H1 (cell line): ENCODE results near the gene ATG16L2. TPM values are rescaled to one million over a fixed set of nuclear protein-coding genes. Genes with fewer than 3 reads are reported as not detected.
A peak's percentile ranks its signal among the peaks of the same experiment; 100 is the strongest.

Source experiments
- CTCF ChIA-PET: fragments of 300-600 bp; sonication (Branson Sonifier 250); formaldehyde crosslinking; loops from one replicate; lab custom pipeline; 2021; ENCODE audit not compliant: partially characterized antibody; lab: Charles Lee
- POLR2A ChIA-PET: fragments of 300-600 bp; sonication (Branson Sonifier 250); formaldehyde crosslinking; loops from one replicate; lab custom pipeline; 2021; ENCODE audit warnings: inconsistent platforms; ENCODE audit not compliant: partially characterized antibody; lab: Charles Lee
- DNase-seq, 2 experiments: peaks; one replicate each; pipeline versions ENCODE4 v3.0.0 to v3.0.0-alpha.2; 2010 to 2022; ENCODE audit warnings: low spot score in 2 of 2, low read depth in 1 of 2, mixed read lengths in 1 of 2
- FAIRE-seq: peaks from 2 replicates; lab custom pipeline; 2011; peaks lifted over from hg19 to GRCh38; lab: Jason Lieb, UNC
- H2AFZ ChIP-seq: 2 replicates; pipeline ENCODE4 v1.8.1; 2012; ENCODE audit warnings: low read length, inconsistent platforms
- H2AK5ac ChIP-seq: 2 replicates; pipeline ENCODE4 v1.6.1; 2013; ENCODE audit warnings: low read depth, low read length
- H2BK120ac ChIP-seq: replicated peaks from 2 replicates; pipeline ENCODE3; 2013; ENCODE audit warnings: low read depth, low read length, inconsistent platforms
- H2BK12ac ChIP-seq: 2 replicates; pipeline ENCODE4 v1.6.1; 2013; ENCODE audit warnings: low read depth, low read length
- H2BK15ac ChIP-seq: 2 replicates; pipeline ENCODE4 v1.6.1; 2013; ENCODE audit warnings: low read length
- H2BK20ac ChIP-seq: 2 replicates; pipeline ENCODE4 v1.6.1; 2013; ENCODE audit warnings: low read length
- H2BK5ac ChIP-seq: 2 replicates; pipeline ENCODE4 v1.6.1; 2013; ENCODE audit warnings: low read depth, low read length
- H3K14ac ChIP-seq: 2 replicates; pipeline ENCODE4 v1.6.1; 2013; ENCODE audit warnings: inconsistent platforms; ENCODE audit not compliant: insufficient read length
- H3K18ac ChIP-seq: 2 replicates; pipeline ENCODE4 v1.6.1; 2013; ENCODE audit warnings: low read length; ENCODE audit errors: extremely low read depth
- H3K23ac ChIP-seq: 2 replicates; pipeline ENCODE4 v1.6.1; 2013; ENCODE audit warnings: inconsistent platforms; ENCODE audit not compliant: insufficient read length
- H3K23me2 ChIP-seq: 2 replicates; pipeline ENCODE4 v1.6.1; 2013; ENCODE audit warnings: low read depth, low read length
- H3K27ac ChIP-seq: 2 replicates; pipeline ENCODE4 v1.6.1; 2011; ENCODE audit warnings: low read depth, low read length, inconsistent platforms
- H3K27me3 ChIP-seq, 4 experiments: replicated peaks in 1 of 4; 1 replicate in 1 of 4; 2 replicates in 3 of 4; pipeline versions ENCODE4 v1.6.1 to v1.8.1; 2011 to 2013; ENCODE audit warnings: low read length in 3 of 4, mild to moderate bottlenecking in 3 of 4, inconsistent platforms in 2 of 4, mixed read lengths in 2 of 4, moderate library complexity in 1 of 4; ENCODE audit not compliant: control insufficient read depth in 3 of 4, insufficient read depth in 3 of 4; ENCODE audit errors: extremely low read depth in 1 of 4
- H3K36me3 ChIP-seq, 4 experiments: 2 replicates each; pipeline versions ENCODE4 v1.6.1 to v1.8.1; 2011 to 2013; ENCODE audit warnings: mild to moderate bottlenecking in 4 of 4, low read length in 3 of 4, moderate library complexity in 2 of 4, control low read depth in 1 of 4, inconsistent platforms in 1 of 4; ENCODE audit not compliant: insufficient read depth in 4 of 4, control insufficient read depth in 2 of 4
- H3K4ac ChIP-seq: replicated peaks from 2 replicates; pipeline ENCODE3; 2013; ENCODE audit warnings: low read length, low read depth, mixed read lengths, inconsistent platforms; ENCODE audit not compliant: insufficient read length
- H3K4me1 ChIP-seq, 4 experiments: replicated peaks in 1 of 4; 1 replicate in 1 of 4; 2 replicates in 3 of 4; pipeline versions ENCODE4 v1.6.1 to v1.8.1; 2011 to 2013; ENCODE audit warnings: low read length in 3 of 4, inconsistent platforms in 2 of 4, mixed read lengths in 1 of 4; ENCODE audit not compliant: insufficient read depth in 4 of 4, control insufficient read depth in 3 of 4
- H3K4me2 ChIP-seq, 2 experiments: 2 replicates each; pipeline versions ENCODE4 v1.6.1 to v1.8.1; 2011 to 2013; ENCODE audit warnings: low read depth in 2 of 2, low read length in 2 of 2, control low read depth in 1 of 2, inconsistent platforms in 1 of 2, mild to moderate bottlenecking in 1 of 2; ENCODE audit not compliant: insufficient read depth in 1 of 2
- H3K4me3 ChIP-seq, 4 experiments: fragments of 200-600, 300-600 bp in 1 of 4; sonication (generic), shearing (Covaris generic), sonication (Bioruptor Twin) in 1 of 4; 2 replicates each; pipeline versions ENCODE4 v1.5.1 to v1.8.1; 2011 to 2016; ENCODE audit warnings: low read length in 4 of 4, low read depth in 3 of 4, control low read depth in 2 of 4, inconsistent platforms in 2 of 4, mild to moderate bottlenecking in 2 of 4, mixed read lengths in 1 of 4, moderate library complexity in 1 of 4; ENCODE audit not compliant: insufficient read depth in 2 of 4; ENCODE audit errors: extremely low read depth in 1 of 4
- H3K56ac ChIP-seq: replicated peaks from 2 replicates; pipeline ENCODE3; 2013; ENCODE audit warnings: low read depth, mild to moderate bottlenecking, mixed read lengths, low read length, inconsistent platforms; ENCODE audit not compliant: insufficient read length
- H3K79me1 ChIP-seq: 2 replicates; pipeline ENCODE4 v1.6.1; 2013; ENCODE audit warnings: low read depth, low read length, control low read depth
- H3K79me2 ChIP-seq, 2 experiments: 2 replicates each; pipeline versions ENCODE4 v1.6.1 to v1.8.1; 2012 to 2013; ENCODE audit warnings: low read length in 2 of 2, mild to moderate bottlenecking in 2 of 2, inconsistent platforms in 1 of 2; ENCODE audit not compliant: insufficient read depth in 2 of 2, control insufficient read depth in 1 of 2
- H3K9ac ChIP-seq, 4 experiments: replicated peaks in 1 of 4; 1 replicate in 1 of 4; 2 replicates in 3 of 4; pipeline versions ENCODE4 v1.6.1 to v1.8.1; 2011 to 2013; ENCODE audit warnings: low read depth in 3 of 4, low read length in 3 of 4, control low read depth in 2 of 4, mild to moderate bottlenecking in 2 of 4, moderate library complexity in 2 of 4, inconsistent platforms in 1 of 4; ENCODE audit errors: extremely low read depth in 1 of 4
- H3K9me3 ChIP-seq, 2 experiments: 2 replicates each; pipeline versions ENCODE4 v1.6.1 to v1.8.1; 2012 to 2013; ENCODE audit warnings: mild to moderate bottlenecking in 2 of 2, moderate library complexity in 2 of 2, control low read depth in 1 of 2, inconsistent platforms in 1 of 2, low read depth in 1 of 2, low read length in 1 of 2, mixed read lengths in 1 of 2; ENCODE audit not compliant: insufficient read depth in 2 of 2
- H4K20me1 ChIP-seq, 2 experiments: replicated peaks in 1 of 2; 2 replicates each; pipeline versions ENCODE3 to v1.8.1; 2011 to 2013; ENCODE audit warnings: inconsistent platforms in 2 of 2, low read length in 2 of 2, mild to moderate bottlenecking in 1 of 2; ENCODE audit not compliant: insufficient read depth in 2 of 2, control insufficient read depth in 1 of 2
- H4K5ac ChIP-seq: 2 replicates; pipeline ENCODE4 v1.6.1; 2013; ENCODE audit warnings: low read length, low read depth, mixed read lengths, inconsistent platforms; ENCODE audit not compliant: insufficient read length
- H4K8ac ChIP-seq: 2 replicates; pipeline ENCODE4 v1.8.0; 2013; ENCODE audit warnings: mild to moderate bottlenecking, moderate library complexity, low read length, inconsistent platforms; ENCODE audit not compliant: insufficient read depth; ENCODE audit errors: extremely low read depth
- H4K91ac ChIP-seq: replicated peaks from 2 replicates; pipeline ENCODE3; 2013; ENCODE audit warnings: low read length, mixed read lengths, inconsistent platforms; ENCODE audit not compliant: insufficient read length
- BACH1 ChIP-seq: IDR thresholded peaks from 2 replicates; pipeline ENCODE4 v1.6.1; 2012; ENCODE audit warnings: low read length, improper control_type of control experiment
- CEBPB ChIP-seq: IDR thresholded peaks from 2 replicates; pipeline ENCODE4 v1.6.1; 2012; ENCODE audit warnings: low read depth, low read length
- WGBS, 2 experiments: shearing (Covaris generic) in 1 of 2; methylation state at CpG; one replicate each; pipeline versions ENCODE4 v1.1.6 to v1.1.7; 2013 to 2015; ENCODE audit warnings: low lambda C conversion rate in 2 of 2, mixed read lengths in 2 of 2, inconsistent platforms in 1 of 2, low coverage in 1 of 2, missing lambda C conversion rate in 1 of 2; ENCODE audit not compliant: insufficient replicate concordance in 2 of 2, insufficient coverage in 1 of 2, insufficient read length in 1 of 2; ENCODE audit errors: extremely low coverage in 1 of 2, missing lambda C conversion rate in 1 of 2; 5-methylcytosine and 5-hydroxymethylcytosine counted together
- polyA plus RNA-seq, 7 experiments: library from polyadenylated mRNA; depleted of rRNA in 3 of 7; stranded (reverse) in 5 of 7; unstranded in 2 of 7; fragments of >200 nt in 5 of 7; fragments of 200-250 nt in 2 of 7; gene quantifications; 1 replicate in 5 of 7; 2 replicates in 1 of 7; 4 replicates in 1 of 7; pipeline versions ENCODE4 v1.2.1 to v1.2.3, GENCODE V29; 2011 to 2013; ENCODE audit warnings: missing spikeins in 2 of 7, mixed read lengths in 2 of 7
- total RNA-seq: library from RNA; stranded (reverse); fragmentation: NEBNext Ultra II Directional; extraction: Animal tissue kit (Norgen Biotek cat#: 25700); gene quantifications from 2 replicates; pipeline ENCODE4 v1.2.1, GENCODE V29; 2021

ATG16L2 gene
- total and polyA plus RNA-seq, 2 of the 8 experiments (the other 6 are each of a cell fraction or from before 2014, with no cell fraction given): 11.0 to 18.5 TPM

DNA sequence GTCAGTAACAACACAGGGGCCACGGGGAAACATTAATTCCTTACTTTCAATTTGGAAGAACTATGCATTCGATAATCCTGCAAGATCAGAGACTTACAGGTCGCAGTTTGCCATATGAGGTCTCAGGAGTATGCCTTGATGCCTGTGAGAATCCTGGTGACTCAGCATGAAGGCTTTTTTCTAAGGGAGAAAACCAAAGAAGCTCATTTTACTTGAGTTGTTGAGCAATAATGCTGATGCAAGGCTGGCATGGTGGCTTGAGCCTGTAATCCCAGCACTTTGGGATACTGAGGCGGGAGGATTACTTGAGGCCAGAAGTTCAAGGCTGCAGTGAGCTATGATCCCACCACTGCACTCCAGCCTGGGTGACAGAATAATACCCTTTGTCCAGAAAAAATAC, 26.6 kb downstream of the ATG16L2 start:
- H2BK12ac ChIP-seq: no peak overlapping the region
- no peak overlapping the region for H3K4me2 ChIP-seq
- no peak overlapping the region for H3K4ac ChIP-seq
- no peaks in the 10 kb centered on the region for H3K9me3 ChIP-seq
- no peaks in the 10 kb centered on the region for H3K27me3 ChIP-seq
- no peak overlapping the region for H3K9ac ChIP-seq
- WGBS, 2 experiments: 87% methylated on average over 4 of the region's 4 CpGs; no CpG with 5 or more reads in 1 of the 2 experiments
- H3K79me2 ChIP-seq: no peaks in the 10 kb centered on the region
- no peaks in the 10 kb centered on the region for H3K4me1 ChIP-seq
- H4K91ac ChIP-seq: no peak overlapping the region
- no peak overlapping the region for H2AFZ ChIP-seq
- no peak overlapping the region for H3K56ac ChIP-seq
- FAIRE-seq: no peak
- no peaks in the 10 kb centered on the region for H4K20me1 ChIP-seq
- H3K36me3 ChIP-seq: no peaks in the 10 kb centered on the region
- no peak overlapping the region for H2BK15ac ChIP-seq
- no peak overlapping the region for H2BK5ac ChIP-seq
- no peak overlapping the region for H3K4me3 ChIP-seq
- no peaks in the 10 kb centered on the region for H3K23me2 ChIP-seq
- no peak for DNase-seq
- H3K79me1 ChIP-seq: no peaks in the 10 kb centered on the region
- H2AK5ac ChIP-seq: no peak overlapping the region
- no peak overlapping the region for H2BK20ac ChIP-seq
- no peak overlapping the region for H3K14ac ChIP-seq
- H2BK120ac ChIP-seq: no peak overlapping the region
- no peak overlapping the region for H3K18ac ChIP-seq
- ChIA-PET POLR2A (interaction anchor here (0.6 to 1.2 kb wide), 3 partner anchors 13 to 302 kb away, joined by 3 to 5 read pairs (median 4); partner anchors contain the start of gene FCHSD2), CTCF (interaction anchor here (0.6 to 4.1 kb wide), 13 partner anchors 9 to 370 kb away, joined by 3 to 34 read pairs (median 4); partner anchors contain the start of gene FCHSD2)
- no peak overlapping the region for H4K5ac ChIP-seq
- H3K23ac ChIP-seq: no peak overlapping the region
- H4K8ac ChIP-seq: no peak overlapping the region
- no peak overlapping the region for H3K27ac ChIP-seq
- TF ChIP-seq CEBPB (peak; percentile 85), BACH1 (0 out of 2 replicates have a peak, but pooled peaks have one; percentile 12)
